HG03097 (cell line): ENCODE data around the gene CXorf49.
"Not testable (repeated sequence)": the region's sequence is repeated elsewhere in the genome, so short reads cannot be mapped to it uniquely, and the experiment has no call there.

Source experiments
- ATAC-seq: cut with Tn5 transposase; IDR thresholded peaks from one replicate; pipeline ENCODE4 v1.9.1; 2021; ENCODE audit not compliant: unreplicated experiment, low FRiP score

The CXorf49 gene

GRCh38 chrX:71675636-71676035 is 42.4 kb downstream of the CXorf49 start:
- ATAC-seq, result not testable (repeated sequence)

DNA sequence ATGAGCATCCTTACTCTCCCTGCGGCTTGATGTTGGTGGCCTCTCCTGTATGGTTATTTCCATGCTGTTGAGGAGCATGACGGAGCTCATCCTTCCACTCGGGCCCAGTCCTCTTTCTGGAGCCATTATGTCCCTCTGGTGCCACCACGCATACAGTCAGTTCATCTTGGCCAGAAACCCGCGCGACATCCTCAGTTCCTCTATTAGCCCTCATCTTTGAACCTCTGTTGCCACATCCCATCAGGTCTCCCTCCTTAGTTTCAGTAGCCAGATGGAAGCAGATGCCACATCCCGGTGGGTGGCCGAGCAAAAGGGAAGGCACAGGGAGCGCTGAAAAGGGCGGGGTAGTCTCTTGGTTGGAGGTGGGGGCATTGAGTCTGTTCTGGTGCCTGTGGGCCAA is 46.1 kb downstream of the CXorf49 start:
- ATAC-seq, result no peak

GRCh38 chrX:71671043-71671780 is 46.9 kb downstream of the CXorf49 start:
- no peak for ATAC-seq

- ATAC-seq, result not testable (repeated sequence)
Observed at GRCh38 chrX:71669947-71670346, 48.1 kb downstream of the CXorf49 start.

DNA sequence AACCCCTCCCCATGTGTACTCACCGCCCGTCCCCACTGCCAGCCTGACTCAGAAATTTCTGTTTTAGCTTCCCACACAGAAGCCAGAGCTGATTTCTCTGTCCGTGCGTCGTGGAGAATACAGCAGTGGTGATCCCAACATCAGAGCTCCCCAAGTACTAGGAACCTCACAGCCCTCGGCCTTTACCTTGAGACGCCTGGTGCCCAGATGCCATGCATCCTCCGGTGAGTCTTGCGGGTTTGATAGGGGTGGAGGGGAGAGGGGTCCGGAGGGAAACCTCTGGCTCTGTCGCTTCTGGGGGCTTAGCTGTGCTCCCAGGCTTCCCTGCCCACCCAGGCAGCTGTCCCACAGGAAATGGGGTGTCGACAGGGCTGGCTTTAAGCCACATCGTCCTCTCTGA is 48.6 kb downstream of the CXorf49 start:
- no peak for ATAC-seq

- ATAC-seq, result no peak
Observed at GRCh38 chrX:71668248-71668595, 49.9 kb downstream of the CXorf49 start.

DNA sequence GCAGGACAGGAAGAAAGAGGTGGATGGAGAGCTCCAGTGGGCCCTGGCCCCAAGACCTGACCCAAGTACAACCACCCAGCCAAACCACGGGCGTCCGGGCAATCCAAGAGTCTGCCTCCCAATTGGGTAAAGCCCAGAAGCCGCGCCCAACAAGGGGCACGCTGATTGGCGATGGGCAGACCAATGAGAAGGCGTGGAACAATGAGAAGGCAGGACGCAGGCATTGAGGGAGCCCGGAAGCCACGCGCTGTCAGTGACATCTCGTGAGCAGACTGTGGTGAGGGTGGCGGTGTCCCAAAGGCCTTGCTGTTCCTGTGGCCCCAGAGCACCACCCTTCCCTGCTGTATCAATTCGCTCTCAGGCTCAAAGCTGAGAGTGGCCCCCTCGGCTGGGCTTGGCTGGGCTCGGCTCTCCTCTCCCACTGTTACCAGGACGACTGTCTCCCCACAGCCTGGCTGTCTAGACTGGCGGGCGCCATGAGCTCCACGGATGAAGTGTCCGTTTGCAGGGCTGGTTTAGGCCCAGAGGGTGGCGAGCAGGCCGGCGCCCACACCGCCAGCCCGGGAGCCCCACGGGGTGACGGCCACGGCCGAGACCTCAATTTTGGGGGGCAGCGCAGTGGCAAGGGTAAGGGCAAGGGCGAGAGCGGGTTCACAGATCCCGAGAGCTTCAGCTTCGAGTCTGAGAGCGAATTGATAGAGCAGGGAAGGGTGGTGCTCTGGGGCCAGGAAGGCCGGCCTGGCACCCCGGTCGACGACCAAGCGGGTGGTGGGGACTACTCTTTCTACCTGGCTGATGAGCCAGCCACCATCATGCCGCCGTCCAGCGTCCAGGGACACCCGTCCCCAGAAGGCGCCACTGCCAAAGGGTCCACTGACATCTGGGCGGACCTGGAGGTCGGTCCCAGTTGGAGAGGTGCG is 50.5 kb downstream of the CXorf49 start, which contains the start of gene LOC101059915:
Gene LOC101059915, plus strand, starts transcription at position 219 of the 920 bp plus-strand sequence.
- ATAC-seq, result no peak

DNA sequence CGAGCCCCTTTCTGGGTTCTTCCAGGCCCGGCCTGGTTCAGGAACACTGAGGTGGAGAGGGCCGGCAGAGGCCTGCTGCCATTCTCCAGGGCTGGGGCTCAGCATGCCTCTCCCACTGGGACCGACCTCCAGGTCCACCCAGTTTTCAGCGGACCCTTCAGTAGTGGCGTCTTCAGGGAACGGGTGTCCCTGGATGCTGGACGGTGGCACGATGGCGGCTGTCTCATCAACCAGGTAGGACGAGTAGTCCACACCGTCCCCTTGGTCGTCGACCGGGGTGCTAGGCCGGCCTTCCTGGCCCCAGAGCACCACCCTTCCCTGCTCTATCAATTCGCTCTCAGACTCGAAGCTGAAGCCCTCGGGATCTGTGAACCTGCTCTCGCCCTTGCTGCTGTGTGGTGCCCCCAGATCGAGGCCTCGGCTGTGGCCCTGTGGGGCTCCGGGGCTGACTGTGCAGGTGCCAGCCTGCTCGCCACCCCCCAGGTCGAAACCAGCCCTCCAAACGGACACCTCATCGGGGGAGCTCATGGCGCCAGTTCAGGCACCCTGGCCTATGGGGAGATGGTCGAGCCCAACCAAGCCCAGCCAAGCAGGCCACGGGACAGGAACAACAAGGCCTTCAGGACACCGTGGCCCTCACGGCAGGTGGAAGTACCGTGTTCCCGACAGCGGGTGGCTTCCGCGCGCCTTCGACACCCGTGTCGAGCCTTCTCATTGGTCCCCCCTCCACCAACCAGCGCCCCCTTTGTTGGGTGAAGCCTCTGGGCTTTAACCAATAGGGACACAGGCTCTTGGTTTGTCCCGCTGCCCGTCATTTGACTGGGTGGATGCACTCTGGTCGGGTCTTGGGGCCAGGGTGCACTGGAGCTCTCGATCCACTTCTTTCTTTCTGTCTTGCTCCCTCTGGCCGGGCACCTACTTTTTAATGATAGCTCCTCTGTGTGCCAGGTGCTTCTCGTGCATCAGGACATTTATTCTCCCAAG is 51.6 kb downstream of the CXorf49 start:
- no peak for ATAC-seq

DNA sequence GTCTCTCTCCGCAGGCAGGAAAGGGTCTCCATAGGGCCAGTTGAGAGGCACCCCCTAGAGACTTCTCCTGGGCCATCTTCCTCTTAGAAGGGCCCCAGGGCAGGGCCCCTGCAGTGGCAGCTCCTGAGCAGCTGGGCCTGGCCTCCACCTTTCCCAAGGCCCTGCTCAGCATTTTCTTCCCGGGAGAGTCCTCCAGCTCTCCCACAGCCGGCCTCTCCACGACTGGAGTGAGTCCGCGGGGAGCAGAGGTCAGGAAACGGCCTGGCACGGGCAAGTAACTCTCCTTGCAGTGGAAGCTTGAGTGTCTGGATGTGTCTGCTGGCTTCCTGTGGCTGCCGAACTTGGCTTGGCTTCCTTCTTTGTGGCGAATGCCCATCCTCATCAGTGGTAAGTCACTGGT is 52.3 kb downstream of the CXorf49 start:
- no peak for ATAC-seq

DNA sequence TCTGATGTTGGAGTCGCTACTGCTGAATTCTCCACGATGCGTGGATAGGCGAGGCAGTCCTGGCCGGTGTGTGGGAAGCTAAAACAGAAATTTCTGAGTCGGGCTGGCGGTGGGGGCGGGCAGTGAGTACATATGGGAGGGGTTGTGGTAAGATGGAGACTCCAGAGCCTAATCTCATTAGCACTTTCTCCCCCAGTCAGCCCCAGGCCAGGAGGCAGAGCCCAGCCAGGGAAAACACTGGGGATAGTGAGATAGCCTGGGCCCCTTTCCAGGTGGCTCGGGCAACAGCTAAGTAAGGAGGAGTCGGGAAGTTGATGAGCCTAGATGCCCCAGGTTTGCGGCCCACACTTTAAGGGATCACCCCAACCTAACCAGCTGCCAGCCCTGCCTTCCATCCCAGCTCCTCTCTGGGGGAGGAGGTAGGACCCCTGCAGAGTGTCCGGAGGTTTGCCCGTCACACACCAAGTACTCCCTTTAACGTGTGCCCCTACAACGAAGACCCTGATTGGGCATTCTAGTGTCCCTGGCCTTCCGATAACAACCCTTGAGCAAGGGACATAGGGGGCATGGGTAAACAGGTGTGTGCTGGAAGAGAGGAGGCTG is 53.1 kb downstream of the CXorf49 start:
- ATAC-seq, result no peak
